Hepatocyte (in vitro differentiated cells): Measurements from ENCODE around the gene CARMIL1.

ENCODE experiments used
- CTCF ChIP-seq: fragments of 200-600 bp; sonication (generic); IDR thresholded peaks from 2 replicates; pipeline ENCODE4 v1.5.1; 2016; ENCODE audit warnings: antibody characterized with exemption, mild to moderate bottlenecking; ENCODE audit not compliant: poor library complexity
- EZH2 ChIP-seq: fragments of 200-600 bp; sonication (generic); IDR thresholded peaks from 2 replicates; pipeline ENCODE4 v1.6.1; 2016; ENCODE audit warnings: antibody characterized with exemption, mild to moderate bottlenecking, borderline replicate concordance

DNA sequence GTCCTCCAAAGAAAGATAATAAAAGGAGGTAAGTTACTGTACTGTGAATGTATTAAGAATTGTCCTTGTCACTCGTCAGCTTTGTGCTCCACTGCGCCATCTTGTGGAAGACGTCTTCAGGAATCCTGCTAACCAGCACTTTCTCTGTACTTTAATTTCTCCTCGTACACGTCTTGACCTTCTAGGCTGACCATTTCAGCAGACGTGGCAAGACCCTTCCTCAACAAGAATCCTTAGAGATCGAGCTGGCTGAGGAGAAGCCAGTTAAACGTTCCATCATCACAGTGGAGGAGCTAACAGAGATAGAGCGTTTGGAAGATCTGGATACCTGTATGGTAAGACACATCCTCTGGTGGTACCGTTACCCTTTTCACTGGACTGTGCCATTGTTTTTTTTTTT, 277.3 kb downstream of the CARMIL1 start:
- peak; percentile 79 for TF ChIP-seq CTCF
- no peak for TF ChIP-seq EZH2
